A673 (cell line): ENCODE results near the gene ENO3.

ENCODE experiments used
- CTCF ChIP-seq: fragments of 300-800, 200-600 bp; sonication (generic); conservative IDR thresholded peaks from 2 replicates; pipeline ENCODE4 v1.5.1; 2017; ENCODE audit warnings: low read depth, mild to moderate bottlenecking, antibody characterized with exemption, low read length, moderate library complexity, mixed read lengths
- EZH2 ChIP-seq: fragments of 200-600 bp; sonication (generic); IDR thresholded peaks from 2 replicates; pipeline ENCODE4 v1.6.1; 2017; ENCODE audit warnings: borderline replicate concordance, low read depth, mild to moderate bottlenecking, mixed read lengths, antibody characterized with exemption, low read length; ENCODE audit not compliant: poor library complexity, severe bottlenecking

GRCh38 chr17:4950075-4950745 lies 709 bp upstream of the ENO3 start:
- TF ChIP-seq CTCF = no peak
- no peak for TF ChIP-seq EZH2
